Measurements from ENCODE around the gene STAM. TPM values are rescaled to one million over a fixed set of nuclear protein-coding genes. Genes with fewer than 3 reads are reported as not detected.
A peak's percentile ranks its signal among the peaks of the same experiment; 100 is the strongest.

Gene STAM
- total and polyA plus RNA-seq, 9 of the 15 experiments (the other 6 are each of a cell fraction or from before 2014, with no cell fraction given), result 13.8 to 33.5 (median 26.4) TPM

- TF ChIP-seq BRCA1 (IDR thresholded peaks at IDR 0.05), result no peak
- no peak for TF ChIP-seq BRCA1 (CRISPR knock-in tag; IDR thresholded peaks at IDR 0.05)
- TF ChIP-seq CREBBP (IDR thresholded peaks at IDR 0.05; ENCODE audit: low read depth, low read length), result no peak
- no peak for TF ChIP-seq RFX1 (IDR thresholded peaks at IDR 0.05)
- 0 out of 4 replicates have a peak, but pooled peaks of 1 of the 2 experiments have one; percentile 26 for TF ChIP-seq ARNT (IDR thresholded peaks at IDR 0.05)
- no peak; the same call in 1 of the 2 replicates for TF ChIP-seq EGR1 (conservative IDR thresholded peaks at IDR 0.05)
- no peak for TF ChIP-seq ASH1L (IDR thresholded peaks at IDR 0.05; ENCODE audit: borderline replicate concordance, low read depth, partially characterized antibody)
- peak; percentile 32 for TF ChIP-seq HNRNPLL (IDR thresholded peaks at IDR 0.05; ENCODE audit: low read depth, low read length, poor library complexity, severe bottlenecking)
- TF ChIP-seq TEAD1 (CRISPR knock-in tag; IDR thresholded peaks at IDR 0.05), result no peak; a peak in 1 of 4 replicates
- no peak for TF ChIP-seq ADNP (tag; IDR thresholded peaks at IDR 0.05)
- no peak for TF ChIP-seq RBM22 (IDR thresholded peaks at IDR 0.05; ENCODE audit: low read depth, low read length, poor library complexity, severe bottlenecking)
- no peak for TF ChIP-seq POLR3A (IDR thresholded peaks at IDR 0.05; ENCODE audit: borderline replicate concordance, extremely low read depth, insufficient read depth, insufficient read length)
- peak; percentile 44; the same call in 1 of the 2 replicates for TF ChIP-seq DPF2 (IDR thresholded peaks at IDR 0.05)
- no peak for TF ChIP-seq CREB1 (IDR thresholded peaks at IDR 0.05)
- TF ChIP-seq CREB1 (CRISPR knock-in tag; IDR thresholded peaks at IDR 0.05), result peak; percentile 67
- TF ChIP-seq CBFB (CRISPR knock-in tag; IDR thresholded peaks at IDR 0.05), result no peak
- peak; percentile 38 to 45; a peak in 3 of 4 replicates for TF ChIP-seq NRF1 (conservative IDR thresholded peaks at IDR 0.05 in 1 of 2, IDR thresholded peaks at IDR 0.05 in 1 of 2)
- TF ChIP-seq HDAC1 (IDR thresholded peaks at IDR 0.05), result peak in 1 of 2 experiments; percentile 86; a peak in 2 of 4 replicates
- TF ChIP-seq USF2 (CRISPR knock-in tag; IDR thresholded peaks at IDR 0.05), result no peak
- TF ChIP-seq CTBP1 (IDR thresholded peaks at IDR 0.05; ENCODE audit: borderline replicate concordance), result no peak; the same call in none of the 2 replicates
- no peak for TF ChIP-seq ID3 (CRISPR knock-in tag; IDR thresholded peaks at IDR 0.05)
- no peak for TF ChIP-seq ID3 (tag; IDR thresholded peaks at IDR 0.05)
- no peak for TF ChIP-seq ZC3H8 (IDR thresholded peaks at IDR 0.05)
- 0 out of 2 replicates have a peak, but pooled peaks have one; percentile 9 for TF ChIP-seq E2F4 (CRISPR knock-in tag; IDR thresholded peaks at IDR 0.05; ENCODE audit: low read depth)
- peak; percentile 99 for TF ChIP-seq KAT7 (CRISPR knock-in tag; IDR thresholded peaks at IDR 0.05; ENCODE audit: borderline replicate concordance)
- no peak for TF ChIP-seq EP300 (IDR thresholded peaks at IDR 0.05; ENCODE audit: low read length)
- TF ChIP-seq ATF1 (CRISPR knock-in tag; IDR thresholded peaks at IDR 0.05), result no peak
- TF ChIP-seq ATF1 (tag; IDR thresholded peaks at IDR 0.05), result peak; percentile 77
- TF ChIP-seq EWSR1 (IDR thresholded peaks at IDR 0.05; ENCODE audit: borderline replicate concordance, low read depth, partially characterized antibody), result no peak
- TF ChIP-seq PHTF2 (CRISPR knock-in tag; IDR thresholded peaks at IDR 0.05), result no peak
- TF ChIP-seq RUNX1 (IDR thresholded peaks at IDR 0.05; ENCODE audit: low read depth), result no peak
Observed at GRCh38 chr10:17643755-17644484, at the start of gene STAM (continued).
